ENCODE data around the gene TAF1.
"Not testable (repeated sequence)": the region's sequence is repeated elsewhere in the genome, so short reads cannot be mapped to it uniquely, and the experiment has no call there.

The TAF1 gene

GRCh38 chrX:71365875-71366673 lies at the start of gene TAF1:
Gene TAF1 (plus strand): TSS chrX:71366357. CDS start chrX:71366375, 18 bp downstream.
- DNase-seq = peak; percentile 97 to 98

GRCh38 chrX:71316959-71317358 lies 49.2 kb upstream of the TAF1 start:
- DNase-seq = not testable (repeated sequence)

GRCh38 chrX:71320126-71320525 lies 46.0 kb upstream of the TAF1 start:
- DNase-seq = no peak

GRCh38 chrX:71321731-71322130 lies 44.4 kb upstream of the TAF1 start:
- no peak for DNase-seq

- DNase-seq = not testable (repeated sequence)
These were observed 41.7 kb upstream of the TAF1 start for GRCh38 chrX:71324452-71324851.

GRCh38 chrX:71326394-71326793 lies 39.8 kb upstream of the TAF1 start:
- no peak for DNase-seq

- not testable (repeated sequence) for DNase-seq
These were observed 16.9 kb upstream of the TAF1 start for GRCh38 chrX:71349151-71349665.

GRCh38 chrX:71349867-71350266 lies 16.3 kb upstream of the TAF1 start:
- DNase-seq = not testable (repeated sequence)

- DNase-seq = not testable (repeated sequence)
These were observed 13.7 kb upstream of the TAF1 start for GRCh38 chrX:71352439-71352838.

GRCh38 chrX:71364221-71364620 lies 1.9 kb upstream of the TAF1 start:
- DNase-seq = no peak

GRCh38 chrX:71365356-71365874 lies 742 bp upstream of the TAF1 start:
- DNase-seq = no peak

- DNase-seq = peak in 1 of 2 experiments; percentile 20
These were observed 608 bp downstream of the TAF1 start for GRCh38 chrX:71366674-71367256.

- no peak for DNase-seq
These were observed 1.2 kb downstream of the TAF1 start for GRCh38 chrX:71367396-71367795.

GRCh38 chrX:71372388-71372787 lies 6.2 kb downstream of the TAF1 start:
- DNase-seq = no peak

GRCh38 chrX:71378732-71379131 lies 12.6 kb downstream of the TAF1 start:
- DNase-seq = no peak

- DNase-seq = not testable (repeated sequence)
These were observed 25.6 kb downstream of the TAF1 start for GRCh38 chrX:71391725-71392124.

- DNase-seq = no peak
These were observed 27.8 kb downstream of the TAF1 start for GRCh38 chrX:71393919-71394318.

- DNase-seq = no peak
These were observed 30.4 kb downstream of the TAF1 start for GRCh38 chrX:71396576-71396975.

GRCh38 chrX:71400710-71401109 lies 34.6 kb downstream of the TAF1 start:
- DNase-seq = no peak

GRCh38 chrX:71416260-71416659 lies 50.1 kb downstream of the TAF1 start:
- DNase-seq = not testable (repeated sequence)

- DNase-seq = no peak
These were observed 54.5 kb downstream of the TAF1 start for GRCh38 chrX:71420686-71421085.

- no peak for DNase-seq
These were observed 66.6 kb downstream of the TAF1 start for GRCh38 chrX:71432733-71433132.

- no peak for DNase-seq
These were observed 72.6 kb downstream of the TAF1 start for GRCh38 chrX:71438750-71439149.

GRCh38 chrX:71439420-71439819 lies 73.3 kb downstream of the TAF1 start:
- DNase-seq = no peak

Measured in NCI-H526 (cell line).